Upper lobe of left lung (tissue), 4 donors: ENCODE data around the gene TBC1D14.

ENCODE experiments used
- CTCF ChIP-seq, 6 experiments: fragments of 450-650 bp in 4 of 6; fragments of 200-600 bp in 2 of 6; sonication (generic) in 2 of 6; IDR thresholded peaks; one replicate each; pipeline ENCODE4 v1.5.1; 2016 to 2019; ENCODE audit warnings: antibody characterized with exemption in 6 of 6
- POLR2A ChIP-seq, 4 donors: fragments of 450-650 bp; IDR thresholded peaks; one replicate each; pipeline ENCODE4 v1.5.1; 2016 to 2017; ENCODE audit warnings: antibody characterized with exemption in 4 of 4, mild to moderate bottlenecking in 2 of 4
- POLR2AphosphoS5 ChIP-seq, 2 donors: sonication (generic); formaldehyde crosslinking; IDR thresholded peaks; one replicate each; pipeline ENCODE4 v1.5.1; 2017; ENCODE audit warnings: antibody characterized with exemption in 2 of 2

- TF ChIP-seq CTCF (IDR thresholded peaks at IDR 0.05), result no peak
- TF ChIP-seq POLR2AphosphoS5 (IDR thresholded peaks at IDR 0.05), result no peak
- TF ChIP-seq POLR2A (IDR thresholded peaks at IDR 0.05), result no peak
Observed at GRCh38 chr4:6988016-6988715, 78.5 kb downstream of the TBC1D14 start.
